HEK293 (cell line): Measurements from ENCODE around the gene SLC5A12.

Source experiments
- CTCF ChIA-PET: fragments of 350-600 bp; formaldehyde crosslinking; extraction: SDS; loops from one replicate; lab custom pipeline; 2021; ENCODE audit warnings: antibody characterized with exemption; lab: Yijun Ruan, JAX
- POLR2A ChIA-PET: fragments of 300-600 bp; formaldehyde crosslinking; extraction: SDS; loops from one replicate; lab custom pipeline; 2020; ENCODE audit warnings: antibody characterized with exemption, inconsistent platforms; lab: Yijun Ruan, JAX
- H3K27ac ChIP-seq: fragments of 200-500 bp; sonication (Bioruptor generic); 2 replicates; pipeline ENCODE4 v1.5.1; 2014; ENCODE audit warnings: low read depth, low read length, control low read depth, inconsistent platforms; ENCODE audit errors: extremely low read depth
- H3K36me3 ChIP-seq, 2 experiments: fragments of 200-500 bp in 1 of 2; sonication (Bioruptor generic) in 1 of 2; 1 replicate in 1 of 2; 2 replicates in 1 of 2; pipeline ENCODE4 v1.5.1; 2014 to 2017; ENCODE audit warnings: inconsistent platforms in 2 of 2, low read length in 2 of 2; ENCODE audit not compliant: control insufficient read depth in 2 of 2, insufficient read depth in 1 of 2
- H3K4me1 ChIP-seq: fragments of 200-500 bp; sonication (Bioruptor generic); 2 replicates; pipeline ENCODE4 v1.5.1; 2014; ENCODE audit warnings: mild to moderate bottlenecking, low read length, inconsistent platforms; ENCODE audit not compliant: control insufficient read depth, insufficient read depth
- H3K4me3 ChIP-seq: 2 replicates; pipeline ENCODE4 v1.5.1; 2011; ENCODE audit warnings: low read depth, mild to moderate bottlenecking, control low read depth, low read length, moderate library complexity
- H3K9me3 ChIP-seq: fragments of 200-500 bp; sonication (Bioruptor generic); 2 replicates; pipeline ENCODE4 v1.5.1; 2014; ENCODE audit warnings: low read depth, low read length, inconsistent platforms; ENCODE audit not compliant: control insufficient read depth, insufficient read depth
- BCL11B ChIP-seq: fragments of 450-650 bp; formaldehyde crosslinking; IDR thresholded peaks from 2 replicates; pipeline ENCODE4 v1.5.1; 2016; ENCODE audit warnings: low read depth, missing biosample characterization, missing genetic modification characterization
- GLI2 ChIP-seq: fragments of 450-650 bp; formaldehyde crosslinking; IDR thresholded peaks from 2 replicates; pipeline ENCODE4; 2017; ENCODE audit warnings: missing biosample characterization, missing genetic modification characterization, low read depth, borderline replicate concordance
- IKZF3 ChIP-seq: fragments of 450-650 bp; IDR thresholded peaks from 2 replicates; pipeline ENCODE4 v1.5.0; 2018; ENCODE audit warnings: missing biosample characterization, mild to moderate bottlenecking, missing genetic modification characterization, moderate library complexity
- SCRT1 ChIP-seq: fragments of 450-650 bp; formaldehyde crosslinking; IDR thresholded peaks from 2 replicates; pipeline ENCODE4 v1.5.1; 2016; ENCODE audit warnings: missing biosample characterization, missing genetic modification characterization, borderline replicate concordance
- SETDB1 ChIP-seq: IDR thresholded peaks from one replicate; pipeline ENCODE4 v1.6.1; 2017; ENCODE audit warnings: mild to moderate bottlenecking, low read length, moderate library complexity, mixed read lengths; ENCODE audit not compliant: insufficient read length
- SP7 ChIP-seq: fragments of 450-650 bp; formaldehyde crosslinking; IDR thresholded peaks from 2 replicates; pipeline ENCODE4 v1.5.1; 2016; ENCODE audit warnings: missing biosample characterization, missing genetic modification characterization
- ZNF10 ChIP-seq: fragments of 450-650 bp; formaldehyde crosslinking; IDR thresholded peaks from 2 replicates; pipeline ENCODE4 v1.5.1; 2017; ENCODE audit warnings: missing biosample characterization, missing genetic modification characterization
- ZNF112 ChIP-seq: fragments of 450-650 bp; formaldehyde crosslinking; IDR thresholded peaks from 2 replicates; pipeline ENCODE4 v1.5.0; 2017; ENCODE audit warnings: missing biosample characterization, missing genetic modification characterization
- ZNF114 ChIP-seq: fragments of 450-650 bp; formaldehyde crosslinking; IDR thresholded peaks from 2 replicates; pipeline ENCODE4 v1.5.0; 2017; ENCODE audit warnings: missing biosample characterization, missing genetic modification characterization
- ZNF146 ChIP-seq: fragments of 450-650 bp; formaldehyde crosslinking; IDR thresholded peaks from 2 replicates; pipeline ENCODE4 v1.5.1; 2016; ENCODE audit warnings: missing biosample characterization, missing genetic modification characterization
- ZNF157 ChIP-seq: fragments of 450-650 bp; formaldehyde crosslinking; IDR thresholded peaks from 2 replicates; pipeline ENCODE4 v1.5.1; 2016; ENCODE audit warnings: missing biosample characterization, missing genetic modification characterization
- ZNF175 ChIP-seq: fragments of 450-650 bp; formaldehyde crosslinking; IDR thresholded peaks from 2 replicates; pipeline ENCODE4 v1.5.1; 2016; ENCODE audit warnings: missing biosample characterization, missing genetic modification characterization
- ZNF184 ChIP-seq: fragments of 450-650 bp; IDR thresholded peaks from 2 replicates; pipeline ENCODE4 v1.5.1; 2018; ENCODE audit warnings: missing biosample characterization, mild to moderate bottlenecking, missing genetic modification characterization
- ZNF211 ChIP-seq: fragments of 450-650 bp; formaldehyde crosslinking; IDR thresholded peaks from 2 replicates; pipeline ENCODE4 v1.5.1; 2016; ENCODE audit warnings: low read depth, missing biosample characterization, missing genetic modification characterization
- ZNF214 ChIP-seq: fragments of 450-650 bp; formaldehyde crosslinking; IDR thresholded peaks from 2 replicates; pipeline ENCODE4 v1.5.1; 2017; ENCODE audit warnings: missing biosample characterization, mild to moderate bottlenecking, missing genetic modification characterization, borderline replicate concordance
- ZNF223 ChIP-seq: fragments of 450-650 bp; formaldehyde crosslinking; IDR thresholded peaks from 2 replicates; pipeline ENCODE4 v1.5.1; 2016; ENCODE audit warnings: missing biosample characterization, missing genetic modification characterization
- ZNF24 ChIP-seq: fragments of 450-650 bp; formaldehyde crosslinking; IDR thresholded peaks from 2 replicates; pipeline ENCODE4 v1.5.1; 2016; ENCODE audit warnings: missing biosample characterization, missing genetic modification characterization
- ZNF266 ChIP-seq: fragments of 450-650 bp; formaldehyde crosslinking; IDR thresholded peaks from 2 replicates; pipeline ENCODE4 v1.5.1; 2016; ENCODE audit warnings: missing biosample characterization, missing genetic modification characterization, low read depth
- ZNF514 ChIP-seq: fragments of 450-650 bp; formaldehyde crosslinking; IDR thresholded peaks from 2 replicates; pipeline ENCODE4 v1.5.1; 2016; ENCODE audit warnings: missing biosample characterization, missing genetic modification characterization
- ZNF596 ChIP-seq: fragments of 450-650 bp; IDR thresholded peaks from 2 replicates; pipeline ENCODE4 v1.5.0; 2018; ENCODE audit warnings: missing biosample characterization, mild to moderate bottlenecking, missing genetic modification characterization, moderate library complexity
- ZNF610 ChIP-seq: fragments of 450-650 bp; formaldehyde crosslinking; IDR thresholded peaks from 2 replicates; pipeline ENCODE4 v1.5.1; 2016; ENCODE audit warnings: missing biosample characterization, missing genetic modification characterization, borderline replicate concordance
- ZNF658 ChIP-seq: fragments of 450-650 bp; formaldehyde crosslinking; IDR thresholded peaks from 2 replicates; pipeline ENCODE4; 2016; ENCODE audit warnings: missing biosample characterization, missing genetic modification characterization
- ZNF701 ChIP-seq: fragments of 450-650 bp; formaldehyde crosslinking; IDR thresholded peaks from 2 replicates; pipeline ENCODE4 v1.5.1; 2016; ENCODE audit warnings: missing biosample characterization, missing genetic modification characterization
- ZNF76 ChIP-seq: fragments of 450-650 bp; formaldehyde crosslinking; IDR thresholded peaks from 2 replicates; pipeline ENCODE4; 2016; ENCODE audit warnings: low read depth, missing biosample characterization, missing genetic modification characterization, borderline replicate concordance
- ZNF777 ChIP-seq: fragments of 450-650 bp; formaldehyde crosslinking; IDR thresholded peaks from 2 replicates; pipeline ENCODE4 v1.5.1; 2017; ENCODE audit warnings: missing biosample characterization, missing genetic modification characterization, borderline replicate concordance
- ZNF830 ChIP-seq: fragments of 450-650 bp; IDR thresholded peaks from 2 replicates; pipeline ENCODE4 v1.5.0; 2018; ENCODE audit warnings: missing biosample characterization, missing genetic modification characterization, low read depth, mild to moderate bottlenecking, moderate library complexity
- TF ChIP-seq, protein P1 (sequence below): fragments of 450-650 bp; formaldehyde crosslinking; IDR thresholded peaks from 2 replicates; pipeline ENCODE4 v1.5.1; 2016; ENCODE audit warnings: missing biosample characterization, missing genetic modification characterization
- TF ChIP-seq, protein P2 (sequence below): fragments of 450-650 bp; formaldehyde crosslinking; IDR thresholded peaks from 2 replicates; pipeline ENCODE4 v1.5.1; 2016; ENCODE audit warnings: missing biosample characterization, missing genetic modification characterization
- TF ChIP-seq, protein P3 (sequence below): fragments of 450-650 bp; formaldehyde crosslinking; IDR thresholded peaks from 2 replicates; pipeline ENCODE4 v1.5.1; 2016; ENCODE audit warnings: missing biosample characterization, missing genetic modification characterization
- TF ChIP-seq, protein P4 (sequence below): fragments of 450-650 bp; formaldehyde crosslinking; IDR thresholded peaks from 2 replicates; pipeline ENCODE4 v1.5.1; 2016; ENCODE audit warnings: missing biosample characterization, missing genetic modification characterization
- TF ChIP-seq, protein P5 (sequence below): IDR thresholded peaks from 2 replicates; pipeline ENCODE4 v1.6.1; 2011; ENCODE audit warnings: mild to moderate bottlenecking, low read depth, low read length, borderline replicate concordance
- TF ChIP-seq, protein P6 (sequence below): fragments of 450-650 bp; formaldehyde crosslinking; IDR thresholded peaks from 2 replicates; pipeline ENCODE4 v1.5.1; 2016; ENCODE audit warnings: missing biosample characterization, missing genetic modification characterization, low read depth

SLC5A12 gene

DNA sequence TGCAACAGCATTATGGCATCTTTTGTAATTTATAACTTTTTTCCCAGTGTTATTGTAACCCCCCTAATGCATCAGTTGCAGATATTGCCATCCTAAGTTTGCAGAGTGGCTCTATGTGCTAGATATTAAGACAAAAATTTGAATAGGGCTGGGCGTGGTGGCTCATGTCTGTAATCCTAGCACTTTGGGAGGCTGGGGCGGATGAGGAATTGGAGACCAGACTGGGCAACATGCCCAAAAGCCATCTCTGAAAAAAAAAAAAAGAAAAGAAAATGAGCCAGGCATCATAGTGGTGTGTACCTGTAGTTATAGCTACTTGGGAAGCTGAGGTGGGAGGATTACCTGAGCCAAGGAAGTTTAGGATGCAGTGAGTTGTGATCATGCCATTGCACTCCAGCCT is 99.7 kb downstream of the SLC5A12 start:
- ChIA-PET CTCF (no interaction called here), POLR2A (no interaction called here)

DNA sequence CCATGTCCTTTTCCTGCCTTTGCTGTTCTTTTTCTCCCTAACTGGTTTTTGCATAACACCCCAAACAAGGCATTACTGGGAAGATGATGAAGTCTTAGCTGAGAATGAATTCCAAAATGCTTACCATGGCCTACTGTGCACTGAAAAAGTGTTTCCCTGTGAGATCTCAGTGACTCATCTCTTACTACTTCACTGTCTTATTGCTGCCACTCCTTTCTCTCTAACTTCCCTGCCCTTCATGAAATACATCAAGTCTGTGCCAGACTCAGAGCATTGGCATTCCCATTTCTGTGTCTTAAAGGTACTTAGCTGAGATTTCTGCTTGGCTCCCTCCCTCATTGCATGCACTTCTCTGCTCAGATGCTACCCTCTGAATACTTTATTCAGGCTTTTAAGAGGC is 100.7 kb downstream of the SLC5A12 start:
- ChIA-PET CTCF (no interaction called here), POLR2A (no interaction called here)
- Histone ChIP-seq H3K27ac (no peak overlapping the region), H3K4me3 (no peak overlapping the region), H3K4me1 (peaks cover 7% of the 10 kb centered on the region; the same call in 1 of the 2 replicates), H3K9me3 (no peaks in the 10 kb centered on the region), H3K36me3 (no peaks in the 10 kb centered on the region)
- TF ChIP-seq ZNF830 (tag by site-specific recombination) = no peak
- no peak for TF ChIP-seq ZNF175
- no peak for TF ChIP-seq ZNF184
- TF ChIP-seq SP7 (tag by site-specific recombination) = no peak
- no peak for TF ChIP-seq ZNF596 (tag by site-specific recombination)
- no peak for TF ChIP-seq IKZF3 (tag by site-specific recombination)
- no peak for TF ChIP-seq ZNF146 (tag by site-specific recombination)
- TF ChIP-seq ZNF10 (tag by site-specific recombination) = no peak
- no peak for TF ChIP-seq SCRT1 (tag by site-specific recombination)
- TF ChIP-seq, protein P1, sequence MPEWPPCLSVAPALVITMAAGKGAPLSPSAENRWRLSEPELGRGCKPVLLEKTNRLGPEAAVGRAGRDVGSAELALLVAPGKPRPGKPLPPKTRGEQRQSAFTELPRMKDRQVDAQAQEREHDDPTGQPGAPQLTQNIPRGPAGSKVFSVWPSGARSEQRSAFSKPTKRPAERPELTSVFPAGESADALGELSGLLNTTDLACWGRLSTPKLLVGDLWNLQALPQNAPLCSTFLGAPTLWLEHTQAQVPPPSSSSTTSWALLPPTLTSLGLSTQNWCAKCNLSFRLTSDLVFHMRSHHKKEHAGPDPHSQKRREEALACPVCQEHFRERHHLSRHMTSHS (tag by site-specific recombination) = no peak
- no peak for TF ChIP-seq ZNF211 (tag by site-specific recombination)
- TF ChIP-seq ZNF223 (tag by site-specific recombination) = no peak
- no peak for TF ChIP-seq ZNF157 (tag by site-specific recombination)
- TF ChIP-seq, protein P2, sequence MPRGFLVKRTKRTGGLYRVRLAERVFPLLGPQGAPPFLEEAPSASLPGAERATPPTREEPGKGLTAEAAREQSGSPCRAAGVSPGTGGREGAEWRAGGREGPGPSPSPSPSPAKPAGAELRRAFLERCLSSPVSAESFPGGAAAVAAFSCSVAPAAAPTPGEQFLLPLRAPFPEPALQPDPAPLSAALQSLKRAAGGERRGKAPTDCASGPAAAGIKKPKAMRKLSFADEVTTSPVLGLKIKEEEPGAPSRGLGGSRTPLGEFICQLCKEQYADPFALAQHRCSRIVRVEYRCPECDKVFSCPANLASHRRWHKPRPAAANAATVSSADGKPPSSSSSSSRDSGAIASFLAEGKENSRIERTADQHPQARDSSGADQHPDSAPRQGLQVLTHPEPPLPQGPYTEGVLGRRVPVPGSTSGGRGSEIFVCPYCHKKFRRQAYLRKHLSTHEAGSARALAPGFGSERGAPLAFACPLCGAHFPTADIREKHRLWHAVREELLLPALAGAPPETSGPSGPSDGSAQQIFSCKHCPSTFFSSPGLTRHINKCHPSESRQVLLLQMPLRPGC (tag by site-specific recombination) = no peak
- no peak for TF ChIP-seq GLI2 (tag by site-specific recombination)
- TF ChIP-seq ZNF610 (tag by site-specific recombination) = no peak

More for the DNA sequence above, 99.7 kb downstream of the SLC5A12 start:
- TF ChIP-seq ZNF777 (tag by site-specific recombination) (no peak), ZNF658 (tag by site-specific recombination) (no peak), ZNF701 (no peak), SETDB1 (no peak), ZNF114 (tag by site-specific recombination) (no peak), ZNF266 (no peak), ZNF24 (tag by site-specific recombination) (no peak), ZNF514 (tag by site-specific recombination) (no peak), ZNF112 (tag by site-specific recombination) (no peak), ZNF76 (no peak), ZNF214 (no peak), BCL11B (tag by site-specific recombination) (no peak)
- TF ChIP-seq, protein P3, sequence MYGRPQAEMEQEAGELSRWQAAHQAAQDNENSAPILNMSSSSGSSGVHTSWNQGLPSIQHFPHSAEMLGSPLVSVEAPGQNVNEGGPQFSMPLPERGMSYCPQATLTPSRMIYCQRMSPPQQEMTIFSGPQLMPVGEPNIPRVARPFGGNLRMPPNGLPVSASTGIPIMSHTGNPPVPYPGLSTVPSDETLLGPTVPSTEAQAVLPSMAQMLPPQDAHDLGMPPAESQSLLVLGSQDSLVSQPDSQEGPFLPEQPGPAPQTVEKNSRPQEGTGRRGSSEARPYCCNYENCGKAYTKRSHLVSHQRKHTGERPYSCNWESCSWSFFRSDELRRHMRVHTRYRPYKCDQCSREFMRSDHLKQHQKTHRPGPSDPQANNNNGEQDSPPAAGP (tag by site-specific recombination) = no peak
- TF ChIP-seq, protein P4, sequence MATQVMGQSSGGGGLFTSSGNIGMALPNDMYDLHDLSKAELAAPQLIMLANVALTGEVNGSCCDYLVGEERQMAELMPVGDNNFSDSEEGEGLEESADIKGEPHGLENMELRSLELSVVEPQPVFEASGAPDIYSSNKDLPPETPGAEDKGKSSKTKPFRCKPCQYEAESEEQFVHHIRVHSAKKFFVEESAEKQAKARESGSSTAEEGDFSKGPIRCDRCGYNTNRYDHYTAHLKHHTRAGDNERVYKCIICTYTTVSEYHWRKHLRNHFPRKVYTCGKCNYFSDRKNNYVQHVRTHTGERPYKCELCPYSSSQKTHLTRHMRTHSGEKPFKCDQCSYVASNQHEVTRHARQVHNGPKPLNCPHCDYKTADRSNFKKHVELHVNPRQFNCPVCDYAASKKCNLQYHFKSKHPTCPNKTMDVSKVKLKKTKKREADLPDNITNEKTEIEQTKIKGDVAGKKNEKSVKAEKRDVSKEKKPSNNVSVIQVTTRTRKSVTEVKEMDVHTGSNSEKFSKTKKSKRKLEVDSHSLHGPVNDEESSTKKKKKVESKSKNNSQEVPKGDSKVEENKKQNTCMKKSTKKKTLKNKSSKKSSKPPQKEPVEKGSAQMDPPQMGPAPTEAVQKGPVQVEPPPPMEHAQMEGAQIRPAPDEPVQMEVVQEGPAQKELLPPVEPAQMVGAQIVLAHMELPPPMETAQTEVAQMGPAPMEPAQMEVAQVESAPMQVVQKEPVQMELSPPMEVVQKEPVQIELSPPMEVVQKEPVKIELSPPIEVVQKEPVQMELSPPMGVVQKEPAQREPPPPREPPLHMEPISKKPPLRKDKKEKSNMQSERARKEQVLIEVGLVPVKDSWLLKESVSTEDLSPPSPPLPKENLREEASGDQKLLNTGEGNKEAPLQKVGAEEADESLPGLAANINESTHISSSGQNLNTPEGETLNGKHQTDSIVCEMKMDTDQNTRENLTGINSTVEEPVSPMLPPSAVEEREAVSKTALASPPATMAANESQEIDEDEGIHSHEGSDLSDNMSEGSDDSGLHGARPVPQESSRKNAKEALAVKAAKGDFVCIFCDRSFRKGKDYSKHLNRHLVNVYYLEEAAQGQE (tag by site-specific recombination) = no peak
- TF ChIP-seq, protein P5, sequence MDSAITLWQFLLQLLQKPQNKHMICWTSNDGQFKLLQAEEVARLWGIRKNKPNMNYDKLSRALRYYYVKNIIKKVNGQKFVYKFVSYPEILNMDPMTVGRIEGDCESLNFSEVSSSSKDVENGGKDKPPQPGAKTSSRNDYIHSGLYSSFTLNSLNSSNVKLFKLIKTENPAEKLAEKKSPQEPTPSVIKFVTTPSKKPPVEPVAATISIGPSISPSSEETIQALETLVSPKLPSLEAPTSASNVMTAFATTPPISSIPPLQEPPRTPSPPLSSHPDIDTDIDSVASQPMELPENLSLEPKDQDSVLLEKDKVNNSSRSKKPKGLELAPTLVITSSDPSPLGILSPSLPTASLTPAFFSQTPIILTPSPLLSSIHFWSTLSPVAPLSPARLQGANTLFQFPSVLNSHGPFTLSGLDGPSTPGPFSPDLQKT = no peak
- TF ChIP-seq, protein P6, sequence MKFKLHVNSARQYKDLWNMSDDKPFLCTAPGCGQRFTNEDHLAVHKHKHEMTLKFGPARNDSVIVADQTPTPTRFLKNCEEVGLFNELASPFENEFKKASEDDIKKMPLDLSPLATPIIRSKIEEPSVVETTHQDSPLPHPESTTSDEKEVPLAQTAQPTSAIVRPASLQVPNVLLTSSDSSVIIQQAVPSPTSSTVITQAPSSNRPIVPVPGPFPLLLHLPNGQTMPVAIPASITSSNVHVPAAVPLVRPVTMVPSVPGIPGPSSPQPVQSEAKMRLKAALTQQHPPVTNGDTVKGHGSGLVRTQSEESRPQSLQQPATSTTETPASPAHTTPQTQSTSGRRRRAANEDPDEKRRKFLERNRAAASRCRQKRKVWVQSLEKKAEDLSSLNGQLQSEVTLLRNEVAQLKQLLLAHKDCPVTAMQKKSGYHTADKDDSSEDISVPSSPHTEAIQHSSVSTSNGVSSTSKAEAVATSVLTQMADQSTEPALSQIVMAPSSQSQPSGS (tag by site-specific recombination) = no peak
- H3K27ac ChIP-seq = no peak overlapping the region
- no peaks in the 10 kb centered on the region for H3K36me3 ChIP-seq
- peaks cover 7% of the 10 kb centered on the region; the same call in 1 of the 2 replicates for H3K4me1 ChIP-seq
- no peak overlapping the region for H3K4me3 ChIP-seq
- no peaks in the 10 kb centered on the region for H3K9me3 ChIP-seq
